AG09319 (cell line): ENCODE results near the gene ENPEP.

Experiments
- DNase-seq: peaks from one replicate; pipeline ENCODE4 v3.0.0-alpha.2; 2010; ENCODE audit warnings: low read depth; ENCODE audit errors: extremely low read depth
- TF ChIP-seq, protein P1 (sequence below): IDR thresholded peaks from 2 replicates; pipeline ENCODE4 v1.5.1; 2011; ENCODE audit warnings: low read depth, mild to moderate bottlenecking, inconsistent platforms, low read length, moderate library complexity

ENPEP gene

DNA sequence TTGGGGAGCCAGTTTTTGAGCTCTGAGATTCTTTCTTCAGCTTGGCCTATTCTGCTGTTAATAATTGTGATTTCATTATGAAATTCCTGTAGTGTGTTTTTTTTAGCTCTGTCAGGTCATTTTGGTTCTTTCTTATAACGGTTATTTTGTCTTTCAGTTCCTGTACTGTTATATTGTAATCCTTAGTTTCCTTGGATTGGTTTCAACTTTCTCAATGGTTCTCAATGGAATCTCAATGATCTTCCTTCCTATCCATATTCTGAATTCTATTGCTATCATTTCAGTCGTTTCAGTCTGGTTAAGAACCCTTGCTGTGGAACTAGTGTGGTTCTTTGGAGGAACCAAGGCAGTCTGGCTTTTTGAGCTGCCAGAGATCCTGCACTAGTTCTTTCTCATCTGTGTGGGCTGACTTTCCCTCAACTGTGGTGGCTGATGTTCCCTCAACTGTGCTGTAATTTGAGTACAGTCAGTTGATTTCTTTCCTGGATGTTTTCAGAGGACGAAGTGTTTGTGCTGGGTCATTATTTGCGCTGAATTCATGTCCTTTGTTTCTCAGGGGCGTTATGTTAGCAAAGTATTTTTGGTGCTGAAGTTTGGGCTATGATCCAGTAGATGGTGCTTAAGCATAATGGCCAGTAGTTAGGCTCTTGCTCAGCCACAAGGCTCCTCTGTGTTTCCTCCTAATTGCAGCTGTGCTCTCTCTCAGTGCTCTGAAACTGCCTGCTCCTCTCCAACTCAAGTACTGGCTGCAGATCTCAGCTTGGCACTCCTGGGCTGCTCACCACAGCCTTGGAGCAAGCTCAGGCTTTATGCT is 27.5 kb downstream of the ENPEP start:
- TF ChIP-seq, protein P1, sequence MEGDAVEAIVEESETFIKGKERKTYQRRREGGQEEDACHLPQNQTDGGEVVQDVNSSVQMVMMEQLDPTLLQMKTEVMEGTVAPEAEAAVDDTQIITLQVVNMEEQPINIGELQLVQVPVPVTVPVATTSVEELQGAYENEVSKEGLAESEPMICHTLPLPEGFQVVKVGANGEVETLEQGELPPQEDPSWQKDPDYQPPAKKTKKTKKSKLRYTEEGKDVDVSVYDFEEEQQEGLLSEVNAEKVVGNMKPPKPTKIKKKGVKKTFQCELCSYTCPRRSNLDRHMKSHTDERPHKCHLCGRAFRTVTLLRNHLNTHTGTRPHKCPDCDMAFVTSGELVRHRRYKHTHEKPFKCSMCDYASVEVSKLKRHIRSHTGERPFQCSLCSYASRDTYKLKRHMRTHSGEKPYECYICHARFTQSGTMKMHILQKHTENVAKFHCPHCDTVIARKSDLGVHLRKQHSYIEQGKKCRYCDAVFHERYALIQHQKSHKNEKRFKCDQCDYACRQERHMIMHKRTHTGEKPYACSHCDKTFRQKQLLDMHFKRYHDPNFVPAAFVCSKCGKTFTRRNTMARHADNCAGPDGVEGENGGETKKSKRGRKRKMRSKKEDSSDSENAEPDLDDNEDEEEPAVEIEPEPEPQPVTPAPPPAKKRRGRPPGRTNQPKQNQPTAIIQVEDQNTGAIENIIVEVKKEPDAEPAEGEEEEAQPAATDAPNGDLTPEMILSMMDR, result no peak
- DNase-seq, result no peak

DNA sequence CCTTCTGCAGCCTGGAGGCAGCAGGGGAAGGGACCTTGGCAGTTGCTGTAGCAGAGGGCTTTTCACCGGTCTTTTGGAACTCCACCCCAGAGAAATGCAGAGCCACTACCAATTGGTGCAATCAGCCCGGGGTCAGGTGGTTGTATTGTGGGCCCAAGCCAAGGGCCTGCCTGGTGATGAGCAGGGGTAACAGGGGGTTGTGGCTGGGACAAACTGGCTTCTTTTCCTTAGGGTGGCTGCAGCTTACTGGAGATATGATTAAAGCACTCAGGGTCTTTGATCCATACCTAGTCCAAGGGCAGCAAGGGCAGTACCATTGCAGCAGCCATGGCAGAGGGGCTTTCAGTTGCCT is 28.1 kb downstream of the ENPEP start:
- no peak for DNase-seq
- TF ChIP-seq, protein P1, result no peak

DNA sequence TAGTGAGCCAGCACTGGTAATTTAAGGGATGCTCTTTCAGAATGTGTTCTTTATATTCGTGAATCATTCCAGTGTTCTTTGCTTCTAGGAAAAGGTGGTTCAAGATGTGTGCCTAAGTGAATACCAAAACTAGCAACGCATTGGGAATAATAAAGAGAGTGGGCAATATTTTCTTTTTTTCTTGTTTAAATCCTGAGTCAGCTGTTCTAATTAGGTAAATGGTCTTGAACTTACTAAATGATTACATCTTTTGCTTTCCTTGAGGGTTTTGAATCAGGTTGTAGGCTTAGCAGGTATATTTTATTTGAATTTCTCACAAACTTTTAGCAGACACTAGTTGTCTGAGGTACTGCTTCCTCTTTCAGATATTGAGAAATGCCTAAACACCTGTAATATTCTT is 29.5 kb downstream of the ENPEP start:
- TF ChIP-seq, protein P1, result no peak
- no peak for DNase-seq

DNA sequence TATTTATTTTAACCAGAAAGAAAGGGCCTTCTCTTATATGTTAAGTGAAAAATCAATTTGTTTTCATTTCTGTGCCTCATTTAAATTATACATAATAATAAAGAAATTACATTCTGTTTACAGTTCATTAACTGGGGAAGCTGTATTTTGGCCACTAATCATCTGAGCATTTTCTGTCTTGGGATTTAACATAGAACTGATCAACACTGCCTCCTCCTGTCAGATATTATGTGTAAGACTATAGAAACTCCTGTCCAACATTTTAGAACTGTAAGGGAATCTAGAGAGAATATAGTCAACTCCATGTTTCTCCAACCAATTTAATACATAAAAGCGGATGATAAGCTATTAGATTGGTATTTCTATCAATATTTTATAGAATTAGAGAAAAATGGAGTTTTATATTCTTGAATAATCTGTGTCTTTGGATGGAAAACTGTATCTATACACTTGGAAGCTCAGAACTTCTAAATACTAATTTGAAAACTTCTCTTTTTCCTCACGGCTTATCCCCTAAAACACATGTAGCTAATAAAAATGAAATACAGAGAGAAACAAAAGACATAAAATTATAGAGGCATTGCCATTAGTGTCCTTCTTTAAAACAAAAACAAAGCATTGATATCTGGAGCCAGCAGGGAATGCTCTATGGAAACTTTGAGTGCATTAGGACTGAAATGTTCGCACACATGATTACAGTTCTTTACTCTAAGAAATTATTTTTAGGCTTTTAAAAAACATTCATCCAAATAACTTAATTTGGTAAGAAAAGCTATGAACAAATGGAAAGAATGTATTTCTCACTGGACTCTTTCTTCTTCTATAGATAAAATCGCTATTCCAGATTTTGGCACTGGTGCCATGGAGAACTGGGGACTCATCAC is 33.1 kb downstream of the ENPEP start:
- TF ChIP-seq, protein P1, result peak; percentile 44
- no peak for DNase-seq

DNA sequence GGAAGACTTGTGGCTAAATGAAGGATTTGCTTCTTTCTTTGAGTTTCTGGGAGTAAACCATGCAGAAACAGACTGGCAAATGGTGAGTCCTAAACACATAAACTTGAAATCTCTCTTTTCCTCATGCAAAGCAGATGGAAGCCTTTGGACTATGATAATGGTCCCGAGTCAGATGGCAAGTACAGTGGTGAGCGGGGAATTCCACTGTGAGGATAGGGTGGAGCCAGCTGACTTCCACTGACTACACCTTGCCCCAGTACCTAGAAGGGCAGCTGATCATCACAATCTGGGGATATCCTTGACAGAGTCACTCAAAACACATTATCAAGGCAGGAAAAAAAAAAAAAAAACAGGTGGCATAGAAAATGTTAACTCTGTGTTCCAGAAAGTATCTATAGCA is 34.3 kb downstream of the ENPEP start:
- DNase-seq, result no peak
- TF ChIP-seq, protein P1, result no peak

DNA sequence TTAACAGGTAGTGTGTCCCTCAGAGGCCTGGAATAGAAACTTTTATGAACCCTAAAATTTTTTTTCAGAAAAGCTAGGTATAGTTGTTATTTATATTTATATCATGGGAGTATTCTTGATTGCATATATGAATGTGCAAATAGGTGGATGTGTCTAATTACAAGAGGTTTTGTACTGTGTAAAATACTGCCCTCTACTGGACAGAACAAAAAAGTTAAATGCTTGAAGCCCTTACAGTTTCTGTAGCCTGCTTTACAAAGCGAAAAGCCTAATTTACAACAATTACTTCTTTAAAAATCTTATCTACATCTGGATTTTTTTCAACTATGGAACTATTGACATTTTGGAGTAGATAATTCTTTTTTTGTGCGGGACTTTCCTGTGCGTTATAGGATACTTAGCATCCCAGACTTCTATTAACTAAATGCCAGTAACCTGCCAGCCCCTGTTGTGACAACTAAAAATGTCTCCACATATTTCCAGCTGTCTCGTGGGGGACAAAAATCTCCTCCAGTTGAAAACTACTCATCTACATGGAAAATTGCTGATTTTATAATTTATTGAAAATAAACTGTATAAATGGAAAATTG is 35.1 kb downstream of the ENPEP start:
- DNase-seq, result no peak
- TF ChIP-seq, protein P1, result peak; percentile 55

DNA sequence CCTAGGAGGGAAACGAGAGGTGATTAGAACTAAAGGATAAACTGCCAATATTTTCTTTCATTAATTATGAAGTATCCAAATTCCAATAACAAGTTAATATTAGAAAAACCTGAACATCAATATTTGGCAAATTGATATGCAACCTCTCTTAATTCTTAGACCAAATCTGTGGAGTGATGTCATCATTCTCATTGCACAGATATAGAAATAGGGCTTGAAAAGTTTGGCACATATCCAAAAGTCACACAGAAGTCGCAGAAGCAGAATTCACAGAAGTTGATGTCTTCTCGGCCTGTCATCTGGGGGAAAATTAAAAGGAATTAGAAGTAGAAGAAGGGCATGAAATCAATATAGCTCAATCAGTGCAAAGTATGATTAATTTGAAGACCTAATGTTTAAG is 36.9 kb downstream of the ENPEP start:
- TF ChIP-seq, protein P1, result no peak
- DNase-seq, result no peak
